Activated naive CD8-positive, alpha-beta T cell treated with anti-CD3 and anti-CD28 coated beads, Interleukin-2, amount 50 U/mL, for 24 hours (primary cell): ENCODE results near the gene KIAA1549.

Experiments
- ATAC-seq: fragments of 150-1000 bp; cut with Tn5 transposase; one replicate; pipeline ENCODE4 v1.10.0; 2021
- DNase-seq: peaks from one replicate; pipeline ENCODE4 v3.0.0; 2021
- H3K27ac Mint-ChIP-seq: one replicate; pipeline ENCODE4 v1.8.0; 2021; ENCODE audit warnings: mild to moderate bottlenecking, mixed read lengths
- H3K27me3 Mint-ChIP-seq: one replicate; pipeline ENCODE4 v1.8.0; 2021; ENCODE audit warnings: mixed read lengths
- H3K36me3 Mint-ChIP-seq: one replicate; pipeline ENCODE4 v1.8.0; 2021; ENCODE audit warnings: low read depth, mixed read lengths
- H3K4me1 Mint-ChIP-seq: one replicate; pipeline ENCODE4 v1.8.0; 2021; ENCODE audit warnings: mixed read lengths
- H3K4me3 Mint-ChIP-seq: one replicate; pipeline ENCODE4 v1.8.0; 2021; ENCODE audit warnings: mild to moderate bottlenecking, moderate library complexity, mixed read lengths
- H3K9me3 Mint-ChIP-seq: one replicate; pipeline ENCODE4 v1.8.0; 2021; ENCODE audit warnings: mixed read lengths

The KIAA1549 gene

DNA sequence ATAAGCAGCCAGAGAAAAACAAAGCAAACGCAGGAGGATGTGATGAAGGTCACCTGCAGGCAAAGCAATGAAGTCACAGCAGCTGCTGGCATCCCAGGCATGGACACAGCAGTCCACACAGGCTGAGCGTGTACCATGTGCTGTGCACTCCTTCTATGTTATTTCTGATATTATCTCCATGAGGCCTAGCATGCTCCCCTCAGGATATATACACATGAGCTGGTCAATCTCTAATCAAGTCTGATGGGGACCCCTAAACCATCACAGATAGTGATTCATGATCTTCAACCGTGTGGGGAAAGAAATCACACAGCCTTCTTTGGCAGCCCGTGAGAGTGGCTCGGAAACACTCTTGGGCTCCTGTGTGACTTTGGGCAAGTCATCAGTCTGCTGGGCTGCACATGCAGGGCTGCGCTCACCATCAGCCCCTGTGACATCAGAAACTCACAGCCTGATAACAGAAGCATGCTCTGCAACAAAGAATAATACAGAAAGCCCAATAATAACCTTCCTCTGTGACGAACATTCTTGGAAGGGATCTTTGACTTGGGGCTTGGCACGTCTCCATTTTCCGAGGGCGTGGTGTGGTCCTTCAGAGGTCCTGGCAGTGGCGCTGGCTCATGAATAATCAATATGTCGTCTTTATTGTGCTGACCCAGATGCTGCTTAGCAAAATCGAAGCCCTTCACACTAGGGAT lies 100.2 kb downstream of the KIAA1549 start:
- H3K4me1 Mint-ChIP-seq = peaks cover 21% of the 10 kb centered on the region
- DNase-seq (no peak), ATAC-seq (no peak)
- no peaks in the 10 kb centered on the region for H3K9me3 Mint-ChIP-seq
- no peak overlapping the region for H3K27ac Mint-ChIP-seq
- H3K27me3 Mint-ChIP-seq = no peaks in the 10 kb centered on the region
- no peak overlapping the region for H3K4me3 Mint-ChIP-seq
- H3K36me3 Mint-ChIP-seq = no peaks in the 10 kb centered on the region

DNA sequence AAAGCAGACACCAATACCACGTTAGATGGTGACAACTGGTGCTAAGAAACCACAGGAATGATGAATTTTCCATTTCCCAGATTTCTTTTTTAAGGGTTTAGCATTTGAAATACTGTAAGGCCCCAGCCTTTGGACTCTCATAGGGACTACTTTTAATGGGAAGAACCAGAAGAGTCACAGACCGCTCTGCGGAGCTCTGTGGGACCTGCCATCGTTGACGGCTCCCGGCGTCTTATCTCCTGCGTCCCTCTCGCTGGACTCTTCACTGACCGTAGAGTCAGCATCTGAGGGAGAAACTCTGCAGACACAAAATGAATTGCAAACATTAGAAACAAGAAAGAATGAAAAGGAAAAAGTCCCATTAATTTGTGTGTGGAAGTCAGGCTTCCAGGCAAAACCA lies 101.8 kb downstream of the KIAA1549 start:
- Mint-ChIP-seq H3K27ac (no peak overlapping the region), H3K36me3 (no peaks in the 10 kb centered on the region), H3K9me3 (no peaks in the 10 kb centered on the region), H3K4me1 (peaks cover 33% of the 10 kb centered on the region), H3K27me3 (no peaks in the 10 kb centered on the region), H3K4me3 (no peak overlapping the region)
- no peak for DNase-seq
- no peak for ATAC-seq

DNA sequence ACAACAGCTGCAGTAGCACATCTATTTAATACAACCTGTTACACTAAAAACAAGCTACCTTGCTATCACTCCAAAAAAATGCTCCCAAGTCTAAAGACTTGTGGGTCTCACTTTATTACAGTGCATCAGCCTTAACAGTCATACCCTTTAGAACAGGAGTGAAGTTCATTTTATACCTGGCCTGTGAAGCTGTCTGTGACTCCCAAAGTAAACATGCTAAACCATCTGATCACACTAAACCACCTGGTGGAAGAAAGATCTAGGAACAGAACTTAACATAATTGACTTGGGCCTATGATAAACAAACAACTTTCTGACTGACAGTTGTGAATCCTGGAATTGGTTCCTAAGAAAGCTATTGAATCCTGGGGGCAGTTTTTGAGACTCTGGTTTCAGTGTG lies 102.3 kb downstream of the KIAA1549 start:
- ATAC-seq = no peak
- Mint-ChIP-seq H3K4me1 (peaks cover 33% of the 10 kb centered on the region), H3K4me3 (no peak overlapping the region), H3K27me3 (no peaks in the 10 kb centered on the region), H3K36me3 (no peaks in the 10 kb centered on the region), H3K9me3 (no peaks in the 10 kb centered on the region), H3K27ac (no peak overlapping the region)
- DNase-seq = no peak

DNA sequence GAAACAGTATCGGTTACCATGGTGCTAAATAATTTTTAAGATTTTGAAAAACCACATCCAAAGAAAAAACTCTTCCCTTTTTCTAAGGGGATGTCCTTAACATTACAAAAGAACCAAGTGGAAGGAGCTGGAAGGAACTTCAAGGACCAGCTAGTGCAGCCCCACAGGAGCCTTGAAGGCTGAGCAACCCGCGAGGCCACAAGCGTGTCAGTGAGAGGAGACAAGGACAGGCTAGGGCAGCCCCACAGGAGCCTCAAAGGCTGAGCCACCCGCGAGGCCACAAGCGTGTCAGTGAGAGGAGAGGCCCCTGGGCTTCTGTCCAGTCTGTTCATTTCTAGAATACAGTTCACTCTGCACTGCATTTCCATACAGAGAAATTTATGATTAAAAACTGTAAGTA lies 103.1 kb downstream of the KIAA1549 start:
- DNase-seq = no peak

DNA sequence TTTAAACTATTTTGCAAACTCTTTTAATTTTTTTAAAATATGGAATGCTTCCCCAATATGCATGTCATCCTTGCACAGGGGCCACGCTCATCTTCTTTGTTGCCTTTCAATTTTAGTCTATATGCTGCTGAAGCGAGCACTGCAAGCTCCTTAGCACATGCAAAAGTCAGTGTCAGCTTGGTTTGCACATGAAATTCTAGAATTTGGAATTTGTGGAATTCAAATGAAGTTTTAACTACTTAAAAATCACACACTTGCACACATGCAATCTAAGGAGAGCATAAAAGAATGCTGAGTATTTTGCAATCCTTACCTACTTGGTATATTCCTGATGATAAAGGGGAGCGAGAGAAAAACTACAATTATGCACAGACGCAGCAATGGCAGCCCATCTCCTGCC lies 104.9 kb downstream of the KIAA1549 start:
- no peaks in the 10 kb centered on the region for H3K27me3 Mint-ChIP-seq
- DNase-seq (no peak), ATAC-seq (no peak)
- H3K4me1 Mint-ChIP-seq = peaks cover 20% of the 10 kb centered on the region
- H3K4me3 Mint-ChIP-seq = no peak overlapping the region
- no peaks in the 10 kb centered on the region for H3K36me3 Mint-ChIP-seq
- H3K9me3 Mint-ChIP-seq = no peaks in the 10 kb centered on the region
- H3K27ac Mint-ChIP-seq = peak overlapping the region; percentile 57

More for the DNA sequence above, 103.1 kb downstream of the KIAA1549 start:
- ATAC-seq = no peak
- H3K4me1 Mint-ChIP-seq = peaks cover 33% of the 10 kb centered on the region
- H3K4me3 Mint-ChIP-seq = no peak overlapping the region
- no peaks in the 10 kb centered on the region for H3K27me3 Mint-ChIP-seq
- H3K36me3 Mint-ChIP-seq = no peaks in the 10 kb centered on the region
- H3K27ac Mint-ChIP-seq = no peak overlapping the region
- no peaks in the 10 kb centered on the region for H3K9me3 Mint-ChIP-seq

- no peaks in the 10 kb centered on the region for H3K9me3 Mint-ChIP-seq
- H3K4me1 Mint-ChIP-seq = peaks cover 19% of the 10 kb centered on the region
- ATAC-seq (peak; percentile 98), DNase-seq (peak; percentile 48)
- H3K27me3 Mint-ChIP-seq = no peaks in the 10 kb centered on the region
- peak overlapping the region; percentile 57 for H3K27ac Mint-ChIP-seq
- H3K36me3 Mint-ChIP-seq = no peaks in the 10 kb centered on the region
- H3K4me3 Mint-ChIP-seq = peak overlapping the region; percentile 20
Observed at GRCh38 chr7:138875794-138876193, 105.4 kb downstream of the KIAA1549 start.

DNA sequence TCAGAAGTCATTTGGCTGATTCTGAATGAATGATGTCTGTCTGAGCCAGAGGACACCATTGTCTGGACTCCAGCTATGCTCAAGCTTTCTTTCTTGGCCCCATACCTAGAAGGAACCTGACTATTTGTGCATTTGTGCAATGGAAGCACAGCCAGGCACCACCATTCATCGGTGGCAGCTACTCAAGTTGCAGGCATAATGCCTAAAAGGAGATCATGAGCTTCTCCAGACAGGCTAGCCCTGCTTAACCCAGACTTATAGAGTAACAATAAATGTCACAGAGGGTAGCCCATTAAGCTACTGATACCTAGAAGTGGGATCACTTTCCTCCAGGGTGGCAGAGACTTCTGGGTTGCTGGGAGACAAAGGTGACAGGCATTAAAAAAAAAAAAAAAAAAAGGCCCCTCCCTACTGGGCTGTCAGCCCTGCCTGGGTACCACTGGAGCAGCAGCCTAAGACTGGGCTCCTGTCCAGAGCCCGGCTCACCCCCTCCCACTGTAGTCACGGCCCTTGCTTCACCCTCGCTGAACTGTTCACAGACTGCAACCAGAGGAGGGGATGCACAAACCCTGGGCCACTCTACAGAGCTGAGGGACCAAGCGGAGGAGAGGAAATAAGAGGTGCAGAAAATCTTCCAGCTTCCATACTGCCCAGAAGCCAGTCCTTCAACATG lies 107.8 kb downstream of the KIAA1549 start:
- Mint-ChIP-seq H3K4me1 (peaks cover 19% of the 10 kb centered on the region), H3K4me3 (no peak overlapping the region)

DNA sequence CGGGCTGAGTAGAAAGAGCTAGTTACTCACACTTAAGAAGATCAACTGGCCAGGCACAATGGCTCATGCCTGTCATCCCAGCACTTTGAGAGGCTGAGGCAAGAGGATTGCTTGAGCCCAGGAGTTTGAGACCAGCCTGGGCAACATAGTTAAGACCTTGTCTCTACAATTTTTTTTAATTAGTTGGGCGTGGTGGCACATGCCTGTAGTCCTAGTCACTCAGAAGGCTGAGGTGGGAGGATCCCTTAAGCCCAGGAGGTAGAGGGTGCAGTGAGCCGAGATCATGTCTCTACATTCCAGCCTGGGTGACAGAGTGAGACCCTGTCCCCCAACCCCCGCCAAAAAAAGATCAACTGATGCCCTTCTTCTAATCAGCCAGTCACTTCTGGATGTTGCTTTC lies 108.6 kb downstream of the KIAA1549 start:
- Mint-ChIP-seq H3K9me3 (no peaks in the 10 kb centered on the region), H3K4me1 (peaks cover 19% of the 10 kb centered on the region), H3K36me3 (no peaks in the 10 kb centered on the region), H3K27me3 (no peaks in the 10 kb centered on the region), H3K4me3 (no peak overlapping the region), H3K27ac (no peak overlapping the region)
- DNase-seq = no peak
- ATAC-seq = no peak

More for the DNA sequence above, 107.8 kb downstream of the KIAA1549 start:
- H3K36me3 Mint-ChIP-seq = no peaks in the 10 kb centered on the region
- H3K27ac Mint-ChIP-seq = no peak overlapping the region
- ATAC-seq (no peak), DNase-seq (no peak)
- H3K9me3 Mint-ChIP-seq = no peaks in the 10 kb centered on the region
- no peaks in the 10 kb centered on the region for H3K27me3 Mint-ChIP-seq

GRCh38 chr7:138871814-138872090 lies 109.4 kb downstream of the KIAA1549 start:
- no peaks in the 10 kb centered on the region for H3K9me3 Mint-ChIP-seq
- H3K27me3 Mint-ChIP-seq = no peaks in the 10 kb centered on the region
- no peaks in the 10 kb centered on the region for H3K36me3 Mint-ChIP-seq
- H3K4me1 Mint-ChIP-seq = peaks cover 19% of the 10 kb centered on the region
- H3K27ac Mint-ChIP-seq = no peak overlapping the region
- no peak overlapping the region for H3K4me3 Mint-ChIP-seq
- ATAC-seq (no peak), DNase-seq (no peak)

GRCh38 chr7:138871065-138871813 lies 110.0 kb downstream of the KIAA1549 start:
- Mint-ChIP-seq H3K4me1 (peaks cover 14% of the 10 kb centered on the region), H3K4me3 (no peak overlapping the region), H3K9me3 (no peaks in the 10 kb centered on the region), H3K36me3 (no peaks in the 10 kb centered on the region), H3K27ac (no peak overlapping the region), H3K27me3 (no peaks in the 10 kb centered on the region)
- ATAC-seq (no peak), DNase-seq (no peak)

DNA sequence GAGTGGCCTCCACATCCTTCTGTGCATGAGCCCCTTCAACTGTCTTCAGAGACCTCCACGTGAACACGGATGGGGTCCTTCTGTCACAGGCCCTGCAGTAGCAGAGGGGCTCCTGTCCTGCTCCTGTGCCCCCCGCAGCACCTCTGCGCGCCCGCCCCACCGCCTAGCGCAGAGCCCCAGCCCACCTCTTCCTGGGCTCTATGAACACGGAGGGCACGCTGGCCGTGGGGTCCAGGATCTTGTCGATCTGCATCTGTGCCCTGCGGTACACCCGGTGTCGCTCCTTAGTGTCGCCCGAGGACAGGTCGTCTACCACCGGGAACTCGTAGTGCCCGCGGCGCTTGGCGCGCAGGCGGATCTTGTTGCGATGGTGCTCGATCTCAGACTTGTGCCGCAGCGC lies 111.8 kb downstream of the KIAA1549 start:
- Mint-ChIP-seq H3K4me3 (no peak overlapping the region), H3K27ac (no peak overlapping the region), H3K9me3 (no peaks in the 10 kb centered on the region), H3K36me3 (no peaks in the 10 kb centered on the region), H3K27me3 (no peaks in the 10 kb centered on the region), H3K4me1 (peaks cover 9% of the 10 kb centered on the region)
- no peak for DNase-seq
- ATAC-seq = no peak

DNA sequence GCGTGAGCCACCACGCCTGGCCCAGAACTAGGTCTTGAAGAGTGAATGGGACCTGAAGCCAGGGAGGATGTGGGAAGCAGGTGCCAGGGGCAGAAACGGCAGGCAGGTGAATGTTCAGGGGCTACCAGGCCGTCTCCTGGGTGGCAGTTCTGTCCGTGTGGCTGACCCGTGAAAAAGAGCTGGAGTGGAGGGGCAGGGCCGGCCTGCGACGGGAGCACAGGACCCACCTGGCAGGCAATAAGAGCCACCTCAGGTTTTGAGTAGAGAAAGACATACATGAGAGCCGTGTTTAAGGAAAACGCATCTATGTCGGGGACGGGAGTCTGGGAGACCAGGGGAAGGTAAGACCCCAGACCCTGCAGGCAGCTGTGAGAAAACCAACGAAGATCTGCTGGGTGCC lies 112.5 kb downstream of the KIAA1549 start:
- H3K27ac Mint-ChIP-seq = no peak overlapping the region
- ATAC-seq = no peak
- no peak for DNase-seq
- H3K4me3 Mint-ChIP-seq = no peak overlapping the region
- H3K36me3 Mint-ChIP-seq = no peaks in the 10 kb centered on the region
- H3K4me1 Mint-ChIP-seq = peaks cover 9% of the 10 kb centered on the region
- no peaks in the 10 kb centered on the region for H3K9me3 Mint-ChIP-seq
- H3K27me3 Mint-ChIP-seq = no peaks in the 10 kb centered on the region

DNA sequence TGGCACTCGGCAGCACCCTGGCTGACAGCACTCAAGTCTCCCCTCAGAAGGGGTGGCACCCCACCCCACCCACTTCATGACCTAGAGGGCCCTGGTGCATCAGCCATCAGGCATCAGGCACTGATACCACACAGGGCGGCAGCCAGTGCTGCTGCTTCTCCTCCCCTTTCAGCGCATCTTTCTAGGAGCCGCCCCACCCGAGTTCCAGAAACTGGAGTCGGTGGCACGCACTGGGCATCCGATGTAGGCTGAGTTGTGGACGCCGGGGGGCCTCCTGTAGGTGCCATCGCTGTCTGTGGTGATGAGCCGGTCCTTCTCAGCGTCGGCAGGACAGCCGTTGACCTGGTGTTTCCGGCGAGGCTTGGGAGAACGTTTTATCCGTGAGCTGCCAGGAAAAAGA lies 113.4 kb downstream of the KIAA1549 start:
- Mint-ChIP-seq H3K4me3 (no peak overlapping the region), H3K9me3 (no peaks in the 10 kb centered on the region), H3K27ac (no peak overlapping the region), H3K4me1 (peaks cover 9% of the 10 kb centered on the region), H3K27me3 (no peaks in the 10 kb centered on the region), H3K36me3 (no peaks in the 10 kb centered on the region)
- DNase-seq (no peak), ATAC-seq (no peak)

GRCh38 chr7:138866353-138866752 lies 114.8 kb downstream of the KIAA1549 start:
- Mint-ChIP-seq H3K27me3 (no peaks in the 10 kb centered on the region), H3K36me3 (no peaks in the 10 kb centered on the region), H3K4me3 (no peak overlapping the region), H3K9me3 (no peaks in the 10 kb centered on the region), H3K27ac (no peak overlapping the region), H3K4me1 (peaks cover 9% of the 10 kb centered on the region)
- no peak for DNase-seq
- no peak for ATAC-seq

DNA sequence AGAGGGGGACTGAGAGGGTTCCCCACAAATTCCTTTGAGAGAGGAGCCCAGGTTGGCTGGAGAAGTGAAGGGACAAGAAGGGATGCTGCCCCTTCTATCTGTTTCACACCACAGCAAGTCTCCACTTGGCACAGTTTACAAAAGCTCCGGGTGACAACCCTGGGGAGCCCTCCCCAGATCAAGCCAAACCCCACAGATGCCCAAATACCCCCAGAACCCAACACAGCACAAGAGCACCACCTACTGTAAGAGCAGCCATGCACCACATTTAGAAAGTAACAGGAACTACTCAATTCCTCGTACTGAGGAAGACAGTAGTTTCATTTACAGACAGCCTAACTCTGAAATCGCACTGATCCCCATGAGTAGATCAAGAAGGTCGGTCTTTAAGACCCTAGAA lies 115.3 kb downstream of the KIAA1549 start:
- no peaks in the 10 kb centered on the region for H3K27me3 Mint-ChIP-seq
- peak; percentile 45 for ATAC-seq
- H3K9me3 Mint-ChIP-seq = no peaks in the 10 kb centered on the region
- H3K27ac Mint-ChIP-seq = no peak overlapping the region
- peak; percentile 21 for DNase-seq
- no peaks in the 10 kb centered on the region for H3K36me3 Mint-ChIP-seq
- no peak overlapping the region for H3K4me3 Mint-ChIP-seq
- peaks cover 9% of the 10 kb centered on the region for H3K4me1 Mint-ChIP-seq
